GM23338 (cell line): ENCODE data around the gene MPZL1. TPM values are rescaled to one million over a fixed set of nuclear protein-coding genes. Genes with fewer than 3 reads are reported as not detected.

Source experiments
- ATAC-seq: fragments of 200-7000 bp; cut with Tn5 transposase; 3 replicates; pipeline ENCODE4 v1.9.1; 2020
- DNase-seq: peaks from one replicate; pipeline ENCODE4 v3.0.0-alpha.2; 2015; ENCODE audit warnings: low spot score
- H2AFZ ChIP-seq: fragments of 200-600 bp; sonication (generic); 2 replicates; pipeline ENCODE4 v1.8.0; 2016; ENCODE audit warnings: antibody characterized with exemption, mild to moderate bottlenecking, moderate library complexity
- H3F3A ChIP-seq: fragments of 200-600 bp; sonication (generic); replicated peaks from 2 replicates; pipeline ENCODE4 v1.8.0; 2017; ENCODE audit warnings: antibody characterized with exemption, mixed run types, low read depth
- H3K27ac ChIP-seq: fragments of 200-600 bp; sonication (generic); 2 replicates; pipeline ENCODE4 v1.6.1; 2016; ENCODE audit warnings: low read depth
- H3K27me3 ChIP-seq: fragments of 200-600 bp; sonication (generic); 2 replicates; pipeline ENCODE4 v1.8.0; 2016; ENCODE audit warnings: mild to moderate bottlenecking, mixed run types, moderate library complexity; ENCODE audit not compliant: insufficient read depth
- H3K36me3 ChIP-seq: fragments of 200-600 bp; sonication (generic); 2 replicates; pipeline ENCODE4 v1.8.0; 2016; ENCODE audit warnings: mild to moderate bottlenecking; ENCODE audit not compliant: insufficient read depth
- H3K4me1 ChIP-seq: fragments of 200-600 bp; sonication (generic); 2 replicates; pipeline ENCODE4 v1.8.0; 2016; ENCODE audit warnings: mild to moderate bottlenecking, moderate library complexity; ENCODE audit not compliant: insufficient read depth
- H3K4me2 ChIP-seq: fragments of 200-600 bp; sonication (generic); 2 replicates; pipeline ENCODE4 v1.7.1; 2017; ENCODE audit warnings: mixed run types
- H3K4me3 ChIP-seq: fragments of 200-600 bp; sonication (generic); 2 replicates; pipeline ENCODE4 v1.6.1; 2016; ENCODE audit warnings: mixed run types
- H3K79me2 ChIP-seq: fragments of 200-600 bp; sonication (generic); replicated peaks from 2 replicates; pipeline ENCODE4 v1.8.0; 2017; ENCODE audit warnings: mild to moderate bottlenecking; ENCODE audit not compliant: insufficient read depth
- H3K9me2 ChIP-seq: fragments of 200-600 bp; sonication (generic); 2 replicates; pipeline ENCODE4 v1.8.0; 2017; ENCODE audit not compliant: insufficient read depth
- H4K20me1 ChIP-seq: fragments of 200-600 bp; sonication (generic); replicated peaks from 2 replicates; pipeline ENCODE4 v1.8.0; 2017; ENCODE audit warnings: mild to moderate bottlenecking; ENCODE audit not compliant: insufficient read depth
- H3K27ac Mint-ChIP-seq: 2 replicates; pipeline ENCODE4 v1.8.0; 2020; ENCODE audit warnings: inconsistent platforms, mild to moderate bottlenecking, moderate library complexity, mixed read lengths
- H3K27me3 Mint-ChIP-seq: 3 replicates; pipeline ENCODE4 v1.8.0; 2022; ENCODE audit warnings: low read depth, mild to moderate bottlenecking, moderate library complexity, mixed read lengths, inconsistent platforms; ENCODE audit not compliant: insufficient read depth, poor library complexity
- H3K36me3 Mint-ChIP-seq: 3 replicates; pipeline ENCODE4 v1.8.0; 2021; ENCODE audit warnings: low read depth, mild to moderate bottlenecking, inconsistent platforms, moderate library complexity, mixed read lengths
- H3K4me1 Mint-ChIP-seq: 3 replicates; pipeline ENCODE4 v1.8.0; 2020; ENCODE audit warnings: mild to moderate bottlenecking, inconsistent platforms, mixed read lengths
- H3K4me3 Mint-ChIP-seq: 3 replicates; pipeline ENCODE4 v1.8.0; 2021; ENCODE audit warnings: moderate library complexity, mild to moderate bottlenecking, inconsistent platforms, mixed read lengths
- H3K9me3 Mint-ChIP-seq: 3 replicates; pipeline ENCODE4 v1.8.0; 2020; ENCODE audit warnings: moderate library complexity, mild to moderate bottlenecking, inconsistent platforms, mixed read lengths
- ETS1 ChIP-seq: IDR thresholded peaks from 2 replicates; pipeline ENCODE4 v1.6.1; 2016; ENCODE audit warnings: antibody characterized with exemption
- EZH2 ChIP-seq: fragments of 200-600 bp; sonication (generic); IDR thresholded peaks from one replicate; pipeline ENCODE4 v1.8.0; 2017; ENCODE audit warnings: antibody characterized with exemption, mild to moderate bottlenecking, low read depth; ENCODE audit not compliant: unreplicated experiment
- EZH2phosphoT487 ChIP-seq: fragments of 200-600 bp; sonication (generic); IDR thresholded peaks from one replicate; pipeline ENCODE4 v1.8.1; 2018; ENCODE audit warnings: antibody characterized with exemption; ENCODE audit not compliant: unreplicated experiment
- JUNB ChIP-seq: IDR thresholded peaks from one replicate; pipeline ENCODE4 v1.6.1; 2016; ENCODE audit warnings: antibody characterized with exemption; ENCODE audit not compliant: unreplicated experiment
- NANOG ChIP-seq: IDR thresholded peaks from 2 replicates; pipeline ENCODE4 v1.6.1; 2016; ENCODE audit warnings: antibody characterized with exemption, borderline replicate concordance
- POLR2AphosphoS5 ChIP-seq: IDR thresholded peaks from 2 replicates; pipeline ENCODE4 v1.6.1; 2016; ENCODE audit warnings: antibody characterized with exemption, low read depth
- STAT1 ChIP-seq: IDR thresholded peaks from one replicate; pipeline ENCODE4 v1.6.1; 2016; ENCODE audit warnings: antibody characterized with exemption; ENCODE audit not compliant: unreplicated experiment
- ZNF114 ChIP-seq: fragments of 250-450 bp; sonication (Bioruptor Pico); IDR thresholded peaks from 2 replicates; pipeline ENCODE4 v1.5.0; 2020; ENCODE audit warnings: mild to moderate bottlenecking, moderate library complexity
- ZNF462 ChIP-seq: fragments of 250-450 bp; sonication (Bioruptor Pico); IDR thresholded peaks from 2 replicates; pipeline ENCODE4 v1.5.0; 2020; ENCODE audit warnings: mild to moderate bottlenecking, moderate library complexity
- polyA plus RNA-seq: library from polyadenylated mRNA; unstranded; fragments of >200 nt; fragmentation: Nextera tagmentation; extraction: Ambion mirVana; gene quantifications from 2 replicates; pipeline ENCODE4 v1.2.1, GENCODE V29; 2016
- total RNA-seq: library from RNA; depleted of rRNA; stranded (reverse); fragments of >200 nt; shearing (Covaris generic); gene quantifications from 2 replicates; pipeline ENCODE4 v1.2.3, GENCODE V29; 2014
- TF ChIP-seq, protein P1 (sequence below): IDR thresholded peaks from one replicate; pipeline ENCODE4 v1.6.1; 2018; ENCODE audit warnings: antibody characterized with exemption; ENCODE audit not compliant: unreplicated experiment

Gene MPZL1
- total and polyA plus RNA-seq, 2 experiments from 2014 or later: 35.1 to 85.1 TPM

- H3K27me3 ChIP-seq: no peaks in the 10 kb centered on the region
- no peak for DNase-seq
- no peaks in the 10 kb centered on the region for H3F3A ChIP-seq
- peaks cover 53% of the 10 kb centered on the region for H3K36me3 Mint-ChIP-seq
- no peak overlapping the region for H3K4me2 ChIP-seq
- no peaks in the 10 kb centered on the region for H3K4me1 ChIP-seq
- ATAC-seq: no peak
- no peak overlapping the region for H3K27ac Mint-ChIP-seq
- no peak overlapping the region for H3K27ac ChIP-seq
- no peaks in the 10 kb centered on the region; the same call in 2 of the 3 replicates for H3K9me3 Mint-ChIP-seq
- H3K4me1 Mint-ChIP-seq: no peaks in the 10 kb centered on the region
- H3K4me3 Mint-ChIP-seq: no peak overlapping the region
- TF ChIP-seq POLR2AphosphoS5 (no peak), ZNF462 (no peak), EZH2 (no peak), JUNB (no peak), ETS1 (no peak), EZH2phosphoT487 (no peak), NANOG (no peak), STAT1 (no peak), ZNF114 (CRISPR knock-in tag) (no peak)
- TF ChIP-seq, protein P1, sequence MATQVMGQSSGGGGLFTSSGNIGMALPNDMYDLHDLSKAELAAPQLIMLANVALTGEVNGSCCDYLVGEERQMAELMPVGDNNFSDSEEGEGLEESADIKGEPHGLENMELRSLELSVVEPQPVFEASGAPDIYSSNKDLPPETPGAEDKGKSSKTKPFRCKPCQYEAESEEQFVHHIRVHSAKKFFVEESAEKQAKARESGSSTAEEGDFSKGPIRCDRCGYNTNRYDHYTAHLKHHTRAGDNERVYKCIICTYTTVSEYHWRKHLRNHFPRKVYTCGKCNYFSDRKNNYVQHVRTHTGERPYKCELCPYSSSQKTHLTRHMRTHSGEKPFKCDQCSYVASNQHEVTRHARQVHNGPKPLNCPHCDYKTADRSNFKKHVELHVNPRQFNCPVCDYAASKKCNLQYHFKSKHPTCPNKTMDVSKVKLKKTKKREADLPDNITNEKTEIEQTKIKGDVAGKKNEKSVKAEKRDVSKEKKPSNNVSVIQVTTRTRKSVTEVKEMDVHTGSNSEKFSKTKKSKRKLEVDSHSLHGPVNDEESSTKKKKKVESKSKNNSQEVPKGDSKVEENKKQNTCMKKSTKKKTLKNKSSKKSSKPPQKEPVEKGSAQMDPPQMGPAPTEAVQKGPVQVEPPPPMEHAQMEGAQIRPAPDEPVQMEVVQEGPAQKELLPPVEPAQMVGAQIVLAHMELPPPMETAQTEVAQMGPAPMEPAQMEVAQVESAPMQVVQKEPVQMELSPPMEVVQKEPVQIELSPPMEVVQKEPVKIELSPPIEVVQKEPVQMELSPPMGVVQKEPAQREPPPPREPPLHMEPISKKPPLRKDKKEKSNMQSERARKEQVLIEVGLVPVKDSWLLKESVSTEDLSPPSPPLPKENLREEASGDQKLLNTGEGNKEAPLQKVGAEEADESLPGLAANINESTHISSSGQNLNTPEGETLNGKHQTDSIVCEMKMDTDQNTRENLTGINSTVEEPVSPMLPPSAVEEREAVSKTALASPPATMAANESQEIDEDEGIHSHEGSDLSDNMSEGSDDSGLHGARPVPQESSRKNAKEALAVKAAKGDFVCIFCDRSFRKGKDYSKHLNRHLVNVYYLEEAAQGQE: no peak
- no peaks in the 10 kb centered on the region for H3K27me3 Mint-ChIP-seq
- peaks cover 6% of the 10 kb centered on the region; the same call in 1 of the 2 replicates for H3K36me3 ChIP-seq
- H3K9me2 ChIP-seq: no peaks in the 10 kb centered on the region
- peaks cover 9% of the 10 kb centered on the region for H4K20me1 ChIP-seq
- H2AFZ ChIP-seq: no peak overlapping the region
- no peaks in the 10 kb centered on the region; the same call in 1 of the 2 replicates for H3K79me2 ChIP-seq
- H3K4me3 ChIP-seq: no peak overlapping the region
Measured at GRCh38 chr1:167781558-167781957, 59.8 kb downstream of the MPZL1 start.
